ENCODE measurements around the gene TRAP1. TPM values are rescaled to one million over a fixed set of nuclear protein-coding genes. Genes with fewer than 3 reads are reported as not detected.
A peak's percentile ranks its signal among the peaks of the same experiment; 100 is the strongest.
"Not testable (repeated sequence)": the region's sequence is repeated elsewhere in the genome, so short reads cannot be mapped to it uniquely, and the experiment has no call there.

The TRAP1 gene
- total RNA-seq, 1 donor from 2014 or later, result 154 TPM

- ATAC-seq, result no peak
- DNase-seq (ENCODE audit: low spot score), result no peak
Observed at GRCh38 chr16:3618769-3619141, 98.6 kb downstream of the TRAP1 start.

- ATAC-seq (no peak), DNase-seq (ENCODE audit: low spot score) (peak; percentile 35)
Observed at GRCh38 chr16:3612510-3613466, 104.5 kb downstream of the TRAP1 start.

GRCh38 chr16:3611146-3611975, 106.0 kb downstream of the TRAP1 start, which contains the start of gene SLX4:
Gene SLX4 (minus strand): TSS chr16:3611606. CDS start chr16:3608964, 2,642 bp downstream.
- peak; percentile 92 for ATAC-seq
- peak; percentile 92 for DNase-seq (ENCODE audit: low spot score)

GRCh38 chr16:3610698-3611145, 106.6 kb downstream of the TRAP1 start:
- DNase-seq (ENCODE audit: low spot score) (no peak), ATAC-seq (peak; percentile 27)

GRCh38 chr16:3609895-3610697, 107.2 kb downstream of the TRAP1 start:
- DNase-seq (ENCODE audit: low spot score) (no peak), ATAC-seq (peak; percentile 37)

- not testable (repeated sequence) for ATAC-seq; DNase-seq (ENCODE audit: low spot score)
Observed at GRCh38 chr16:3608976-3609375, 108.3 kb downstream of the TRAP1 start.

- ATAC-seq (peak; percentile 16), DNase-seq (ENCODE audit: low spot score) (no peak)
Observed at GRCh38 chr16:3608069-3608468, 109.3 kb downstream of the TRAP1 start.

Other genes starting within 250 kb of the TRAP1 start
- gene C16orf90, start 222.0 kb downstream of the TRAP1 start, total RNA-seq, result not detected
- gene CLUAP1, start 216.5 kb downstream of the TRAP1 start, total RNA-seq, result 6.8 TPM
- gene NLRC3, start 140.1 kb downstream of the TRAP1 start, total RNA-seq, result 0.81 TPM
- 2.8 TPM for gene SLX4, start 105.9 kb downstream of the TRAP1 start, total RNA-seq
- 4.6 TPM for gene DNASE1, start 62.8 kb downstream of the TRAP1 start, total RNA-seq
- 30.3 TPM for gene CREBBP, start 163.2 kb upstream of the TRAP1 start, total RNA-seq

Data from left lobe of liver (tissue), 2 donors.